ENCODE data around the gene C9. TPM values are rescaled to one million over a fixed set of nuclear protein-coding genes. Genes with fewer than 3 reads are reported as not detected.

C9 gene
- total RNA-seq, 1 donor from 2014 or later = not detected

DNA sequence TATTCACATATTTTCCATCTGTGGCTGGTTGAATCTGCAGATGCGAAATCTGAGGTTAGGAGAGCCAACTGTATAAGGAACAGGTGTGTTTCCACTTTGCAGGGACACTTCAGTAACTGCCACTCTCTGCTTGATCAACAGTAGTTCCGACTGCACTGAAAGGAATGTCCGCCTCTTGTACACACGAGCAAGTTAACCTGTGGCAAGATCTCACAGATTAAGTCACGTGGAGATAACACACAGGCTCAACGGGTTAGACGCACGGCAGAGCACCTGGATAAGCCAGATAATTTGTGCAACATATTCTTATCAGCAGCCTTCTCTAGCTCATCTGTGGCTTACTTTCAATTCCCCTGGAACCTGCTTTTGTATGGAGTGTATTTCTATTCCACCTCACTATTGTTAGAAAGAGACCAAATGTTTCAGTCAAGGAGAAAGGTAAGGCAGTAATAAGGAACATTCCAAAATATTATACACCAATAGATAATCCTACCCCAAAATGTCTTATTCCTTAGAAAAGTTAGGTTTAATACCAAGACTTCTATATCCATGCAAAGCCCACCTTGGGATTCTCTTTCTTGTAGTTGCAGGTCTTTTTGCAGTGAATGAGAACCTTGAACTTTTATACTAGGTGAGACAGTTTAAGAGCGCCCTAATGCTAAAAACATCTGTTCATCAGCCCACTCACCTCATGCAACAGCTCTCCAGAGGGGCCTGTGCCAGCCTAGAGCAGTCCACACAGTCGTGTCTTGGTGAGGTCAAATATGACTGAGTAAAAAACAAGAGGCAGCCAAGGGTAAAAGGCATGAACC is 6.5 kb upstream of the C9 start:
- Mint-ChIP-seq H3K36me3 (ENCODE audit: low read depth) (no peaks in the 10 kb centered on the region), H3K4me1 (no peaks in the 10 kb centered on the region), H3K27ac (ENCODE audit: unreplicated experiment) (no peak overlapping the region), H3K9me3 (no peaks in the 10 kb centered on the region), H3K4me3 (no peak overlapping the region), H3K27me3 (ENCODE audit: low read depth) (no peaks in the 10 kb centered on the region)
- no peak for DNase-seq (ENCODE audit: low read depth, low spot score)
- TF ChIP-seq, protein P1, sequence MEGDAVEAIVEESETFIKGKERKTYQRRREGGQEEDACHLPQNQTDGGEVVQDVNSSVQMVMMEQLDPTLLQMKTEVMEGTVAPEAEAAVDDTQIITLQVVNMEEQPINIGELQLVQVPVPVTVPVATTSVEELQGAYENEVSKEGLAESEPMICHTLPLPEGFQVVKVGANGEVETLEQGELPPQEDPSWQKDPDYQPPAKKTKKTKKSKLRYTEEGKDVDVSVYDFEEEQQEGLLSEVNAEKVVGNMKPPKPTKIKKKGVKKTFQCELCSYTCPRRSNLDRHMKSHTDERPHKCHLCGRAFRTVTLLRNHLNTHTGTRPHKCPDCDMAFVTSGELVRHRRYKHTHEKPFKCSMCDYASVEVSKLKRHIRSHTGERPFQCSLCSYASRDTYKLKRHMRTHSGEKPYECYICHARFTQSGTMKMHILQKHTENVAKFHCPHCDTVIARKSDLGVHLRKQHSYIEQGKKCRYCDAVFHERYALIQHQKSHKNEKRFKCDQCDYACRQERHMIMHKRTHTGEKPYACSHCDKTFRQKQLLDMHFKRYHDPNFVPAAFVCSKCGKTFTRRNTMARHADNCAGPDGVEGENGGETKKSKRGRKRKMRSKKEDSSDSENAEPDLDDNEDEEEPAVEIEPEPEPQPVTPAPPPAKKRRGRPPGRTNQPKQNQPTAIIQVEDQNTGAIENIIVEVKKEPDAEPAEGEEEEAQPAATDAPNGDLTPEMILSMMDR (conservative IDR thresholded peaks at IDR 0.05) = no peak

DNA sequence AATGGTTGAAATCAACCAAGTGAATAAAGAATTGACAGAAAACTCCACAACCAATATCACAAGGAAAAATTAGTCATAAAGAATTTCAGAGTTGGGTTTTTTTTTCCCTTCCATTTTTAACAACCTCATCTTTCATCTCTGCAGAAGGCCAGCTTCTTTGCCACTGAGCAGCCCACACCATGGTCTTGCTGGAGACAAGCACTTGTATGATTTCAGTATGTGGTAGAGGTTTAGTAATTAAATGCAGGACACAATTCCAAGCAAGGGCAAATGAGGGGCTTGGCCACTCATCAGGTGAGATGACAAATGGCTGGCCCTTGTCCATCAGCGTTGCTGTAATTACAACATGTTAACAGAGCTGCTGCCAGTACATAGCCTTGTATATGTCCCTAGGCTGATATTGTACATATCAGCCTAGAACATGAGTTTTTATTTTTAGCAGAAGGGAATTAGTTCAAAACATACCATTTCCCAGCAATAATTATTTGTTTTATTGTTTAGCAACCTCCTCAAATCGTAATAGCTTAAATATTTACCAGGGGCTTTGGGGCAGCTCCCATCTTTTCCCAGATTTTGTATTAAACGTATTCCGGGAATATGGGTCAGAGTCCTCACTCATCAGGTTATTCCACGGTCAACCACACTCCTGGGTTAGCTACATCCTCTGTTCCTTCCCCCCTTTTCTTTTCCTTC is 5.0 kb upstream of the C9 start:
- H3K4me1 Mint-ChIP-seq = no peaks in the 10 kb centered on the region
- H3K9me3 Mint-ChIP-seq = no peaks in the 10 kb centered on the region
- H3K36me3 Mint-ChIP-seq (ENCODE audit: low read depth) = no peaks in the 10 kb centered on the region
- DNase-seq (ENCODE audit: low read depth, low spot score) = no peak
- no peak overlapping the region for H3K27ac Mint-ChIP-seq (ENCODE audit: unreplicated experiment)
- TF ChIP-seq, protein P1 (conservative IDR thresholded peaks at IDR 0.05) = no peak
- no peak overlapping the region for H3K4me3 Mint-ChIP-seq
- no peaks in the 10 kb centered on the region for H3K27me3 Mint-ChIP-seq (ENCODE audit: low read depth)

DNA sequence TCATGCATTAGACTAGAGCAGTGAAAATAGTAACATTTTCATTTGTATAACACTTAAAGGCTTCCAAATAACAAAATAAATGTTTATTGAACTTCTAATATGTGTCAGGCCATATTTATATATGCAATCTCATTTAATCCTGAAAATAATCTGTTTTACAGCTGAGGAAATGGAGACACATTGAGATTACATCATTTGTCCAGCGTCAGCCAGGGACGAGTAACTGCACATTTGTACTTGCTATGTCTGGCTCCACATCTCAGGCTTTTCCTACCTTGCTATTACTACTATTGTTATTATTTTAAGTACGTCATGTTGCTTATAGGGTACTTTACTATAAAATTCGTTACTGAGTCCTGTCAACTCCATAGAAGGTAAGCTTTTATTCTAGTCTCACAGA is 3.8 kb upstream of the C9 start:
- Mint-ChIP-seq H3K36me3 (ENCODE audit: low read depth) (no peaks in the 10 kb centered on the region), H3K27me3 (ENCODE audit: low read depth) (no peaks in the 10 kb centered on the region), H3K9me3 (no peaks in the 10 kb centered on the region), H3K27ac (ENCODE audit: unreplicated experiment) (no peak overlapping the region), H3K4me3 (no peak overlapping the region), H3K4me1 (no peaks in the 10 kb centered on the region)
- TF ChIP-seq, protein P1 (conservative IDR thresholded peaks at IDR 0.05) = no peak
- DNase-seq (ENCODE audit: low read depth, low spot score) = no peak

DNA sequence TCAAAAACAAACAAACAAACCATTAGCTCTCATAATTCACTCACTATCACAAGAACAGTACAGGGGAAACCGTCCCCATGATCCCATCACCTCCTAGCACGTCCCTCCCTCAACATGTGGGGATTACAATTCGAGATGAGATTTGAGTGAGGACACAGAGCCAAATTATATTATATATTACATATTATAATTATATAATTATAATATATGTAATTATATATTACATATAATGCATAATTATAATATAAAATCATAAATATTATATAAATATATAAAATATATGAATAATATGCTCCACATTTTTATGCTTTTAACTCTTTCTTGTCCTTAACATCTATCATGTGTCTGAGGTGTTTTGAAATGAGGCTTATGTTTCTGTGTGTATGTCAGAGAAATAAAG is 3.4 kb upstream of the C9 start:
- Mint-ChIP-seq H3K27me3 (ENCODE audit: low read depth) (no peaks in the 10 kb centered on the region), H3K4me1 (no peaks in the 10 kb centered on the region), H3K36me3 (ENCODE audit: low read depth) (no peaks in the 10 kb centered on the region), H3K9me3 (no peaks in the 10 kb centered on the region), H3K4me3 (no peak overlapping the region), H3K27ac (ENCODE audit: unreplicated experiment) (no peak overlapping the region)
- TF ChIP-seq, protein P1 (conservative IDR thresholded peaks at IDR 0.05) = no peak
- no peak for DNase-seq (ENCODE audit: low read depth, low spot score)

DNA sequence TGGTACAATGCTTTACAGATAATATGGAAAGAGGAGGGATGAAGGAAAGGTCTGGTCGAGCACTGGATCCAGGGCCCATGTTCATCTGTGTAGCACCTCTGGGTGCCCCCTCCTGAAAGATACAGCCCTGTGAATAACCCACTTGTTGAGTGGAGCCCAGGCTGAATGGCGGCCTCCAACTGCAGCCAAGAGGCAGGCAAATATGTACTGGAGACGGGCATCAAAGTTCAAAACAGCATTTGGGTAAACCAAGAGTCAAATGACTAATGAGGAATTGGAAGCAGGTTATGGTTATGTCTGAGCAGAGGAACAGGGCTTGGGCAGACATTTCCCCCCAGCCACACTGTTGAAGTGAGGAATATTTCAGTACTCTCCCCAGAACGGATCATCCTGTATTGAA is 1.1 kb downstream of the C9 start:
- Mint-ChIP-seq H3K27me3 (ENCODE audit: low read depth) (no peaks in the 10 kb centered on the region), H3K4me3 (no peak overlapping the region), H3K9me3 (peaks cover 6% of the 10 kb centered on the region), H3K27ac (ENCODE audit: unreplicated experiment) (no peak overlapping the region), H3K4me1 (no peaks in the 10 kb centered on the region), H3K36me3 (ENCODE audit: low read depth) (no peaks in the 10 kb centered on the region)
- no peak for DNase-seq (ENCODE audit: low read depth, low spot score)
- TF ChIP-seq, protein P1 (conservative IDR thresholded peaks at IDR 0.05) = no peak

Data from neural crest cell (in vitro differentiated cells).